Right lobe of liver (tissue), 4 donors: ENCODE results near the gene ACTN2.

Experiments used
- POLR2A ChIP-seq: fragments of 450-650 bp; IDR thresholded peaks from one replicate; pipeline ENCODE4 v1.6.1; 2017; ENCODE audit warnings: antibody characterized with exemption, mild to moderate bottlenecking
- TF ChIP-seq, protein P1 (sequence below), 4 donors: fragments of 200-600 bp in 3 of 4; fragments of 450-650 bp in 1 of 4; IDR thresholded peaks; one replicate each; pipeline versions ENCODE4 v1.5.1 to v1.8.0; 2016 to 2022; ENCODE audit warnings: antibody characterized with exemption in 4 of 4, mild to moderate bottlenecking in 2 of 4
- donor health status: DM: no; HTN: no; CAD: no.
- donor health status: DM: no; HTN: no; CAD: no.
- donor health status: DM: no; HTN: yes; CAD: no.

DNA sequence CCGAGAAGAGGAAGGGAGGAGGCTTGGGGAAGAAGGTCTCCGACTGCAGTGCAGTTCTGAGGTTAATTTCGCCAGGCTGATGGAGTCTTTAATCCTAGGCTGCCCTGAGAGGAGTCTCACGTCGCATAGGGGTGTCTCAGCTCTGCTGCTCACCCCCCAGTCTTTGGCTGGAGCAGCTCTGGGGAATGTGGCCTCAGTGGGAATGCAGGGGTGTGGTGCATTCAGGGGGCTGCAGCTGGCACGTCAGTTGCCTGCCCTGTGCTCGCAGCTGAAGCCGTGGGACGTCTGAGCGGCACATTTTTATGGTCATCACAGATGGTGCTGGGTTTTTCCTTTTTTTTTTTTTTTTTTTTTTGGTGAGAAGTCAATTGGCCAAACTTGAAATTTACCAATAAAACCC lies 38.2 kb downstream of the ACTN2 start:
- TF ChIP-seq, protein P1, sequence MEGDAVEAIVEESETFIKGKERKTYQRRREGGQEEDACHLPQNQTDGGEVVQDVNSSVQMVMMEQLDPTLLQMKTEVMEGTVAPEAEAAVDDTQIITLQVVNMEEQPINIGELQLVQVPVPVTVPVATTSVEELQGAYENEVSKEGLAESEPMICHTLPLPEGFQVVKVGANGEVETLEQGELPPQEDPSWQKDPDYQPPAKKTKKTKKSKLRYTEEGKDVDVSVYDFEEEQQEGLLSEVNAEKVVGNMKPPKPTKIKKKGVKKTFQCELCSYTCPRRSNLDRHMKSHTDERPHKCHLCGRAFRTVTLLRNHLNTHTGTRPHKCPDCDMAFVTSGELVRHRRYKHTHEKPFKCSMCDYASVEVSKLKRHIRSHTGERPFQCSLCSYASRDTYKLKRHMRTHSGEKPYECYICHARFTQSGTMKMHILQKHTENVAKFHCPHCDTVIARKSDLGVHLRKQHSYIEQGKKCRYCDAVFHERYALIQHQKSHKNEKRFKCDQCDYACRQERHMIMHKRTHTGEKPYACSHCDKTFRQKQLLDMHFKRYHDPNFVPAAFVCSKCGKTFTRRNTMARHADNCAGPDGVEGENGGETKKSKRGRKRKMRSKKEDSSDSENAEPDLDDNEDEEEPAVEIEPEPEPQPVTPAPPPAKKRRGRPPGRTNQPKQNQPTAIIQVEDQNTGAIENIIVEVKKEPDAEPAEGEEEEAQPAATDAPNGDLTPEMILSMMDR (IDR thresholded peaks at IDR 0.05): no peak
- TF ChIP-seq POLR2A: no peak
